Activated CD8-positive, alpha-beta memory T cell treated with anti-CD3 and anti-CD28 coated beads, Interleukin-2, amount 50 U/mL, for 48 hours (primary cell): ENCODE results near the gene FOXJ1.

Experiments
- DNase-seq: peaks from one replicate; pipeline ENCODE4 v3.0.0-alpha.2; 2020

Gene FOXJ1

DNA sequence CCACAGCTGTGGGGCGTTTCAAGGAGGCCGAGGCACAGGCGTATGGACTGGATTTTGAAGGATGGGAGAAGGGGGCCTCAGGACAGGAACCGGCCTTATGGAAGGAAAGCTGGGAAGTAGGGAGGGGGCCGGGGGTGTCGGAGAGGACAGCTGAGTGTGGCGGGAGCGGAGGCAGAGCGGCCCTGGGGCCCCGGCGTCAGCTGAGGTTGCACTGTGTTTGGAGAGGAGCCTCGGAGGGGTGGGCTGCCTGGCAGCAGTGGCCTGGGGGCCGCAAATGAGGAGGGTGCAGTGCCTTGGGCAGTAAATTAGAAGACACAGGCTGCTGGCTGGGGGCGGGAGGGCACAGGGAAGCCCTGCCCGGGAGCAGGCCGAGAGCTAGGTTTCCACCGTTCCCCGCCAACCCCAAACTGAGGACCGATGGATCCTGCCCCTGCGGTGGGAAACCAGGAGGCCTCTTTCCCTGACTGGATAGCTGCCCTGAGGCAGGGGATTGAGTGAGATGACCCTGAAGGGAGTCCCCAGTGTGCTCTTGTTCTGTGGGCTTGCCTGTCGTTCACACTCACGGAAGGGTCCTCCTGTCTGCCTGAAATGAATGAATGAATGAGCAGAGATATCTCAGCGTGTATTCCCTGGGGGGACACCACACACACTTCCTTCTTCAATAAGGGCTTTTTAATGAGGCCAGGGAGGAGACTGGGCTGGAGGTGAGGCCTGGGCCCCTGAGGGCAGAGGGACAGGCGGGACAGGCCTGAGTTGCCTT, 18.4 kb downstream of the FOXJ1 start:
- DNase-seq, result no peak

DNA sequence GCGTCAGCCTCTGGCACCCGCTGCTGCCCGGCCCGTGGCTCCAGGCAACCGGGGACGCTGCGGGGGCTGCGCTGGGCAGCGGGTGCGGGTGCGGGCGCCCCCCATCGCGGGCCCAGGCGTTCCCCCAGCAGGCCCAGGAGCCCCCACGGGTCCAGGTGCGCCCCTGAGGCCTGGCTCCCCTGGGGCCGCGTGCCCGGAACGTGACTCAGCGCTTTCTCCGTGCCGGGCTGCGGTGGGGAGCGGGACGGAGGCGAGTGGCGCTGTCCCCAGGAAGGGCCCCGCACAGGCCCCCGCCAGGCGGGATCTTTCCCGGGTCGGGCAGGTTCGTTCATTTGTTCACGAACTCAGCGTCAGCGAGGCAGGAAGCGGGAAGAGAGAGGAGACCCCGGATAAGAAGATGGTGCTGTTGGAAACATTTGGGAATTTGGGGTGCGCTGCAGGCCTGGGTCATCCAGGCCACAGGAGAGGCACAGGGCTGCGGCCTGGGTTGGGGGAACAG, 19.1 kb downstream of the FOXJ1 start:
- DNase-seq, result no peak

DNA sequence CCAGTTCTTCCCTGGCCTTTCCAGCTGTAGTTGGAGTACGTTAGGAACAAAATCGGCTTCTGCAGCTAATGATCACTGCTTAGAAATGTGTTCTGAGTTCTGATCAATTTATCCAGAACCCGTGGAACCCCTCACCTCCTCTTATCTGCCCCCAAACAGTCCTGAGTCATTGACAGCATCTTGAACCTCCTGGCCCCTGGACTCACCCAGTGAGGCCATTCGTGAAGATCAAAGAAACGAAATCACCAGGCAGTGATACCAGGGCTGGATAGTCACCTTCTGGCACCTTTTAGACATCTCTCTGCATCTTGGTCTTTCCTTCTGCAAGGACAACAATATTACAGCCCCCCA, 20.4 kb downstream of the FOXJ1 start:
- no peak for DNase-seq

DNA sequence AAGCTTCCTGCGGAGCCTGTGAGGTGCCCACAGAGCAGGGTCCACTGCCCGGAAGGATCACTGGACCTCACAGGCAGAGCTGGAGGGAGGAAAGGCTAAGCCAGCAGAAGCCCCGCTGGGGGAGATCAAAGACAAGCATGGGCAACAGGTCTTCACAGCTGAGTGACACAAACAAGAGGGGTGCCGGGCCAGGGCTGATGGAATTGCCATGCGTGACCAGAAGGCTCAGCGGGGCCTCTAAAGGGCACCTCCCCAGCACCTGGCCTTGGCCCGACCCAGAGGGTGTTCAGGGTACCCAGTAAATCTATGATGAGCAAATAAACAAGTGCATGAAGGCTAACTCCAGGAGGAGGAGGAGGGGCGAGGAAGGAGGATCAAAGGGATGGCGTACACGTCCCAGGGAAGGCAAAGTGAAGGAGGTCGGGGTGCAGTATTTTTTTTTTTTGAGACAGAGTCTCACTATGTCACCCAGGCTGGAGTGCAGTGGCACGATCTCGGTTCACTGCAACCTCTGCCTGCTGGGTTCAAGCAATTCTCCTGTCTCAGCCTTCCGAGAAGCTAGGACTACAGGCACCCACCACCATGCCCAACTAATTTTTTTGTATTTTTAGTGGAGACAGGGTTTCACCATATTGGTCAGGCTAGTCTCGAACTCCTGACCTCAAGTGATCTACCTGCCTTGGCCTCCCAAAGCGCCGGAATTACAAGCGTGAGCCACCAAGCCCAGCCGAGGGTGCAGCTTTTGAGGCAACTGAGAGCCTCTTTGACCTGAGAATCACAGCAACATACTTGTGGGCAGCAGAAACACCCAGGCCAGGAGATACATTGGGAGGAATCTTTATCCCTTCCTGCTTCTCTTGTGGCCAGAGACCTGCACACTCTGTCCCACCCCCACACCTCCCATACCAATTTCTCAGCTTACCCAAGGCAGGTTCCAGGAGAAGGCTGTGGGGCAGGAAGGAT, 21.4 kb downstream of the FOXJ1 start:
- no peak for DNase-seq

DNA sequence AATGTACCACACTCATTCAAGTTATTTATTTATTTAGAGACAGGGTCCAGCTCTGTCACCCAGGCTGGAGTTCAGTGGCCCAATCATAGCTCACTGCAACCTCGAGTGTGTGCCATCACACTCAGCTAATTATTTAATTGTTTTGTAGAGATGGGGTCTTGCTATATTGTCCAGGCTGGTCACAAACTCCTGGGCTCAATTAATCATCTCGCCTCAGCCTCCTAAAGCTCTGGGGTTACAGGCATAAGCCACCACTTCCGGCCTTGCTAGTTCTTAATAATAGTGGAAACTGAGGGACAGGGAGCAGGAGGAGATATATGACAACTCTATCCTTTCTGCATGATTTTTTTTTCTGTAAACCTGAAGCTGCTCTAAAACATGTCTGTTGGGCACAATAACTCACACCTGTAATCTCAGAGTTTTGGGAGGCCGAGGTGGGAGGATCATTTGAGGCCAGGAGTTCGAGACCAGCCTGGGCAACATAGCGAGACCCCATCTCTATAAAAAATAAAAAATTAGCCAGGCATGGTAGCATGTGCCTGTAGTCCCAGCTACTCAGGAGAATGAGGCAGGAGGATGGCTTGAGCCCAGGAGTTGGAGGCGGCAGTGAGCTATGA, 25.8 kb downstream of the FOXJ1 start:
- DNase-seq, result no peak

DNA sequence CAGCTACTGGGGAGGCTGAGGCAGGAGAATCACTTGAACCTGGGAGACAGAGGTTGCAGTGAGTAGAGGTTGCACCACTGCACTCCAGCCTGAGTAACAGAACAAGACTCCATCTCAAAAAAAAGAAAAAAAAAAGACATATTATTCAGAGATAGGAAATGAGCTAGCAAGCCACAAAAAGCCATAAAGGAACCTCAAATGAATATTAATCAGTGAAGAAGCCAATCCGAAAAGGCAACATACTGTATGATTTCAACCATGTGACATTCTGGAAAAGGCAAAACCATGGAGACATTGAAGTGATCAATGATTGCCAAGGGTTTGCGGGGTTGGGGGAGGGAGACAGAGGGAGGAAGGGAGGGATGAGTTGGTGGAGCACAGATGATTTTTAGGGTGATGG, 29.1 kb downstream of the FOXJ1 start:
- DNase-seq, result no peak

DNA sequence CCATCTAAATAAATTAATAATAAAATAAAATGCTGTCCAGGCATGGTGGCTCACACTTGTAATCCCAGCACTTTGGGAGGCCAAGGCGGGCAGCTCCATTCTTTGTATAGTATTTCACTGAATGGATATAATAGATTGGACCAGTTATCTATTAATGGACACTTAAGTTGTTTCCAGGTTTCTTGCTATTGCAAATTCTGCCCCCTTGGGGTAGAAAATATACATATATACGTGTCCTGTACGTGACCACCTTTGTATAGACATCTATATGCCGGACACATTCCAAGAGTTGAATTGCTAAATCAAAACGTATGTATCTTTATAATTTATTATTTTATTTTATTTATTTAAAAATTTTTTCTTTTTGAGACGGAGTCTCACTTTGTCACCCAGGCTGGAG, 33.5 kb downstream of the FOXJ1 start:
- DNase-seq, result no peak

DNA sequence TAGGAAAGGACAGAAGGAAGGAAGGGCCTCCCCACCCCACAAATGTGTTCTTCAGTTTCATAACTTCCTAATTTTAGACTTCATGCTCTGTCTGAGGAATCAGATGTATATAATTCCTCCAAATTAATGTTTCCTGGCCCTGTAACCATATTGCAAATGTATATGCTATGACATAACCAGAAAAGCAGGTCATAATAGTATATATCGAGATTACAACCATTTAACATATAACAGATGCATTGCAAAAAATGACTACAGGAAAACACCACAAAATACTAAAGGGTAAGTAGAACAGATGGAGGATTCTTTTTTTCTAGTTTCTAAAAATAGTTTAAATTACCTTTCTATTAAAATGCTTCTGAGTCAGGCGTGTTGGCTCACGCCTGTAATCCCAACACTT, 34.3 kb downstream of the FOXJ1 start:
- DNase-seq, result no peak

DNA sequence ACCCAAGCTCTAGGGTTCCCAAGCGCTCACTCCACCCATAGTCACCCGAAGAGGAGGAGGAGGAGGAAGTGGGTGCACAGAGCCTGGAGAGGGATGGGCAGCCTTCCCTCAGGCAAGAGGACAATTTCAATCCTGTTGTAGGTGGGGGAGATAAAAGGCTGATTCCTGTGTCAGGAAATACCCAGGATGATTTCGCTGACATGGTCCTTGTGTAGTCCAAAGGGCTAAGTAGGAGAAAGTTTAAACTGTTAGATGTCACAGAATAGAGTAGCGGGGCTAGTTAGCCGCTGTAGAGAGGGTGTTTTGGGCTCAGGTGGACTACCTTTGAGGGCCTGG, 36.2 kb downstream of the FOXJ1 start:
- DNase-seq, result no peak

DNA sequence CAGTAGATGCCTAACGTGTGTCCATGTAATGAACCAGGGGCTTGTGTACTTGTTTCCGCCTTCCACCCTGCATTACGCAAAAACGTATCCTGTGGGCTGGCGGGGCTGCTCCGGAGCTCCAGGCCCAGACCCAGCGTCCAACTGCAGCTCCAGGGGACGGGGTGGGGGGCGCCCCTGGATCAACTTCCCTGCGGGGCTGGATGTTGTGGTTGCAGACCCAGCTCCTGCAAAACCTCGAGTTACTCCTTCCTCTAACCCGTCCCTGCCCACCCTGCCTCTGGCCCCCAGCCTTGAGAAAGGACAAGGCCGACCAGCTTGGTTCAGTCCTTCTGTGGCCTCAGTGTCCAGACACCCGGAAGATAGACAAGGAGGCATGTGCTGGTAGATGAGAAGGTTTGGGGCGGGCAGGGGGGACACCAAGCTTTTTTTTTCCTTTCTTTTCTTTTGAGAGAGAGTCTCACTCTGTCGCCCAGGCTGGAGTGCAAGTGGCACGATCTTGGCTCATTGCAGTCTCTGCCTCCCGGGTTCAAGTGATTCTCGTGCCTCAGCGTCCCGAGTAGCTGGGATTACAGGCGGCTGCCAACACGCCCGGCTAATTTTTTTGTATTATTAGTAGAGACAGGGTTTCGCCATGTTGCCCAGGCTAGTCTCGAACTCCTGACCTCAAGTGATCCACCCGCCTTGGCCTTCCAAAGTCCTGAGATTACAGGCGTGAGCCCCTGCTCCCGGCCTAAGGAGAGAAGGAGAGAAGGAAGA, 36.7 kb downstream of the FOXJ1 start:
- DNase-seq, result no peak

DNA sequence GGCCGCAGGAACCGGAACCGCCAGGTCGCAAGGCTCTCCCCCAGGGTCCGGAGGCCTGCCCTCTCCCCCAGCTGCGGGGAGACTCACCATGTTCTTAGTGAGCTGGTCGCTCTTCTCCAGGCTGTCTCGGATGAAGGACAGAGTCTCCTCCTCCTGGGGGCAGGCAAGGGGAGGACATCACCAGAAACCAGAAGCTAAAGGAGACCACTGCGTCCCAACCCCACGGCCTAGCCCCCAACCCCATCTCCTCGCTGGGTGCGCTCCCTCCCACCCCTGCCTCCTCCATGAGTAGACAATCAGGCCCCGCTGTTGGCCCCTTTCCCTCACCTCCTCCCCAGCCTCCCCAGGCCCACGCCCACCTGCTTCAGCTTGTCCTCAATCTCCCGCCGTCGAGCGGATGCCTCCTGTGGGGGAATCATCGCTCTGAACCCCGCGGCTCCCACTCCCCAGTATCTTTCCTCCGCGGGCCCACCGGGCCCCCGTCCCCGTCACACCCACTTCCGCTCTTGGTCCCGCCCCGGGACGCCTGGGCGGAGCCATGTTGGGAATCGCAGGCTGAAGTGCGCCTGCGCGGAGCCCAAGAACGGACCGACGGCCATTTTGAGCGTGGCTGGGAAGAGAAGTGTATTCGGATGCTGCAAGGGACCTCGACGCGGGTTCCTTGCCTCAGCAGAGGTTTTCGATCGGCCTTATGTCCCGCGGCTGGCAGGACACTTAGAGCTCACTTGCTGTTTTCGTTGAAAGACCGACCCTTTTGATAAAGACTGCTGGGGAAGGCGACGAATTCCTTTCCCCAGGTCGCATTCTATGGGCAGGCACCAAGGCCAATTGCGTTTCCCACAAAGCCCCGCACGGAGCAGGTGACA, 37.5 kb downstream of the FOXJ1 start, which contains the start of gene EXOC7:
Gene EXOC7 (minus strand): TSS at position 514 of the 866 bp plus-strand sequence. CDS start 95 bp downstream, at position 419.
- peak; percentile 96 for DNase-seq

DNA sequence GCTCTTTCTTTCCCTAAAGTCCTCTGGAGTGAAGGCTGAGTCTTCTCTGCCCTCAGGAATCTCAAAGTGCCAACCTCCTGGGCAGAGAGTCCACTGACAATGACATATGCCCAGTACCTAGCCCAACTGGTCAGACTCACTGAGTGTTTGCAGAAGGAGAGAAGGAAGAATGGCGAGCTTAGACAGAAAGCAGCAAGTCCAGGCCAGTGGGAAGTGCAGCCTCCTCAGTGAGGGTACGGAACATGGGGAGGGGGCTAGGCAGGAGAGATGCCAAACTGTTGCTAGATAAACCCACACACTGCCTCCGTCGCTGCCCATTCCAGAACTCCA, 38.1 kb downstream of the FOXJ1 start:
- no peak for DNase-seq

DNA sequence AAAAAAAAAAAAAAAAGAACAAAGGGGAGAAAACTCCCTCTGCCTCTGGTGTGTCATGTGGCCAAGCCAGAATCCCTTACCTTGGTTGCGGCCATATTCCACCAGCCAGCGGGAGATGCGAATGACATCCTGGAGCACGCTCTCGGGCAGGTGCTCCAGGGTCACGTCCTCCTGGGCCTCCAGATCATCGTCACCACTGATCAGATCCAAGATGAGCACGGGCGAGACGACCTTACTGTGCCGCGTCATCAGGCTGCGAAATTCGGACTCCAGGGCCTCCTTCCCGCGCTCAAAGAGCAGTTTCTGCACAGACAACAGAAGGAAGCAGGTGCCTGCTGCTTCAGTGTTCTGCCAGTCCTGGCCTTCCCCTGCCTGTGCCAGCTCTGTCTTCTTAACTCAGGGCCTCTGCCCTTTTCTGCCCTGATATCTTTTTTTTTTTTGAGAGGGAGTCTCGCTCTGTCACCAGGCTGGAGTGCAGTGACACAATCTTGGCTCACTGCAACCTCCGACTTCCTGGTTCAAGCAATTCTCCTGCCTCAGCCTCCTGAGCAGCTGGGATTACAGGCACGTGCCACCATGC, 43.2 kb downstream of the FOXJ1 start:
- no peak for DNase-seq

DNA sequence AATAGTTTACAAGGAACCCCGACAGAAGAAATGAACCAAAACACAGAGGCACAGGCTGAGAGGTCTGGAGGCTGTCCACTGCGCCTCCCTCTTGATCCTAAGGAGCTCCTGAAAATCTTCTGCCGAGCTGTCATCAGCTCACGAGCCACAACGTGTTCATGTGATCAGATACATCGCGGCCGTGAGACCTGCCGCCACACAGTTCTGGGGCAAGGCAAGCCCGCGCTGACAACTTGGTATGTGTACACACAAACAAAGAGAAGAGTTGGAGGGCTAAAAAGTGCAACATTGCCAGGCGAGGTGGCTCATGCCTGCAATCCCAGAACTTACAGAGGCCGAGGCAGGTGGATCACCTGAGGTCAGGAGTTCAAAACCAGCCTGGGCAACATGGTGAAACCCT, 45.1 kb downstream of the FOXJ1 start:
- no peak for DNase-seq

DNA sequence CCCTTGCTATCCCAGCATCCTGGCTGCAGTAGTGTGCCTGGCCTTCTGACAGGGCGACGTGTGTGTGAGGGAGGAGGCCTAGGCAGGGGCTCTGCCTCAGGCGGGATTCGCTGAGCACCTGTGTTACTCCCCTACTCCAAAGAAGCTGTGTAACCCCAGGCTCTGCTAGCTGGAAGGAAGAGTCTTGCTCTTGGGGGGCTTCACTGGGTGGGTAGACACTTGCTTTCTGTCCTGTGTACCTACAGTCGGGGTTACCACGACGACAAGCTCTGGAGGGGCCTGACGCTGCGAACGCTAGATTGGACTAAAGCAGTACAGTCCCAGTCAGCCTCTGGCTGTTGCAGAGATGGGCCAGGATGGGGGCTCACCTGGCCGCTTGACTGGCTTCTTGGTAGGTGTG, 47.0 kb downstream of the FOXJ1 start:
- DNase-seq, result no peak

DNA sequence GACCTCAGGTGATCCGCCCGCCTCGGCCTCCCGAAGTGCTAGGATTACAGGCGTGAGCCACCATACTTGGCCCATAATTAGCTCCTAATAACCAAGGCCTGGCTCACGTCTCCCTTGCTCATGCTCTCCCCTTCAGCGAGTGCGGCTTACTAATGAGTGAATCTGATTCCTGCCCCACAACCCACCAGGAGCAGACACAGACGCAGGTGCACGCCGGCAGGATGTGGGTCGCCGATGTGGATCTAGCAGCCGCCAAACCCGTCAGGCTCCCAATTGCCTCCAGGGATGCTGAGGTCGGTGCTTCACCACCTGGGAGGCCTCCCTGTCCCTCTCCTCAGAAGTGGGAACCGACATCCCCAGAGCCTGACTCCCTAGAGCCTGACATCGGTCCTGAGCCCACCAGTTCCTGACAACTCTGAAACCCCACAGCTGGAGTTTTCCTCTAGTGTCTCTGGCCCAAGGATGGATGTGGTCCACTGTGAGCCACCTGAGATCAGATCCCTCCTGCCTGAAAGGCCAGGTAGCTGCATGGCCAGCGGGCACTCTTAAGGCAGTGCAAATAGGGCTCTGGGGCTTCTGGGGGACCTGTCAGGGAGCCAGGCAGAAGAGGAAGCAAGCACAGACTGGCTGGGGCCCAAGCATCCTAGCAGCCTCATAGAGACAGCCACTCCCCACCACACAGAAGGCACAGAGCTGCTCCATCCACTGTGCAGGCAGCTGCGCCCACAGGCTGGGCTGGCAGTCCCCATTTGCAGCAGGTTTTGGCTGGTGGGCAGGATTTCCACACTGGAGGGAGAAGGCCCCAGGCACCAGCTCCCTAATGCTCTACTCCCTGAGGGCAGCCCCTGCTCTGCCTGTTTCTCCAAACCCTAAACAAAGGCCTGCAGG, 48.3 kb downstream of the FOXJ1 start:
- DNase-seq, result no peak

DNA sequence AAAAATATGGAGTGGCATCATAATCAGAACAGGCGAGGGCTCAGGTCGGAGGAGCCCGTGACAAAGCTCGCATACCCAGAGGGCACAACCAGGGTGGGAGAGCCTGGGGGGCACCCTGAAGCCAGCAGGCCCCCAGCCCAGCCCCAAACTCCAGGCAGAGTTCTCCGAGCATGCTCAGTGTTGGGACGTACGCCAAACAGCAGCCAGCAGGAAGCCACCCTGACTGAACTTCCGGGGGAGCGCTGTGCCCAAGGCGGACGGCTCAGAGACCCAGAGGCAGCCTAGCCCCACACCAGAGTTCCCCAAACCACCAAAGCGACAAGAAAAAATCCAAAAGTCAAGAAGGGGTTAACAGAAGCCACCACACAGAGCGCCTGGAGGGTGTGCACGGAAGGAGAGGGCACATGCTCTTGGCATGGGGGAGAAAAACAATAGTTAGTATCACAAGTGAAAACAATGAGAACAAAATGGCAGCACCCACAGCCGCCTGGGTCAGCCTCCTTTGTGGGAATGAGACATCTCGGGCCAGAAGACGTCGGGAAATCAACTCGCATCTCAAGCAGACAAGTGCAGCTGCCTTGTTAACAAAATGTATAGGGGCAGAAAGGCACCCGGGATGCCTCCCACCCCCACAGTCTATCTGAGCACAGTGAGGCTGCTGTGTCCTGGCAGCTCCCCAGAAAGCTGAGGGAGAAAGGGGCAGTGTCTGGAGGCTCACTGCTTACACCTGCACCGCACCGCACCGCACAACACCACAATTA, 49.3 kb downstream of the FOXJ1 start:
- DNase-seq, result no peak

DNA sequence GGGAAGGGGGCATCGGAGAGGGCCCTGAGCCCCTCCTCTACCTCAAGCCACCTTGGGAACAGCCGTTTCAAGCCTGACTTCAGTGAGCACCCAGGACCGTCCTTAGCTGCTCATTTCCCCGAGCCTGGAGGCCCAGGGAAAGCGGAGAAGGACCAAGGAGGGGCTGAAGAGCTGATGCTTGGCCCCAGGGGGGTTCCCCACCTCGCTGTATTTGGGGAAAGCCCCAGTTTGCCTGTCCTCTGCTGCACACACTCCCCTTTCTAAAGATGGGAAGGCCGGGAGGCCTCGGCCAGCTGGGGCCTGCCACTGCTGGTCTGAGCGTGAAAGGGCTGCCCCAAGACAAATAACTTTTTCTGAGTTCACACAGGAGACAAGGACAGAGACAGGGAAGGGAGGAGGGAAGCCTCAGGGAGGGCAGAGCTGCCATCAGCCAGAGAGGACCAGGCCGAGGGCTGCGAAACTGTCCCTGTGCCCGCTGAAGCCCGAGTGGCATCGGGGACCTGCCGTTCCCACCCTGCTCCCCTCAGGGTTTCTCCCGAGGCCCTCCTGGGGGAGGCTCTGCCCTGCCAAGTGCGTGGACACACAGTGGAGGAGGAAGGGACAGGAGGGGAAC, 50.4 kb downstream of the FOXJ1 start:
- DNase-seq, result no peak
